Mesenteric fat pad (tissue), 1 donor: Measurements from ENCODE around the gene PPM1E. TPM values are rescaled to one million over a fixed set of nuclear protein-coding genes. Genes with fewer than 3 reads are reported as not detected.
"Not testable (repeated sequence)": the region's sequence is repeated elsewhere in the genome, so short reads cannot be mapped to it uniquely, and the experiment has no call there.

Experiments used
- DNase-seq: peaks from one replicate; pipeline ENCODE4 v3.0.0-alpha.2; 2020; ENCODE audit warnings: low spot score
- total RNA-seq: library from RNA; stranded (reverse); fragmentation: NEBNext Ultra II Directional; extraction: Animal tissue kit (Norgen Biotek cat#: 25700); gene quantifications from one replicate; pipeline ENCODE4 v1.2.1, GENCODE V29; 2021
- donor health status: DM: yes; HTN: yes; CAD: no.

The PPM1E gene
- total RNA-seq, 1 donor from 2014 or later = 0.13 TPM

DNA sequence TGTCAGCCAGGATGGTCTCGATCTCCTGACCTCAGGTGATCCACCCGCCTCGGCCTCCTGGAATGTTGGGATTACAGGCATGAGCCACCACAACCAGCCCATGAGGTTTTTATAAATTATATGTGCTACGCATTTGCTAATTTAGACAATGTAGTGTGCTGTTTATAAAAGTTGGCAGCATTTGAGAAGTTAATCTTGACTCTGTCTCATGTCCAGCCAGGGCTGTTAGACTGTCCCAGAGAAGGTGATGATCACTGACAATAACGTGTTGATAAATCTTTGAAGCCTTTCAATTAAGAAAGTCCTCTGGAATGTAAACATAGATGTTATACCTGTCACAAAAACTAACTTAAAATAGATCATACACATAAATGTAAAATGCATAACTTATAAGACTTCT, 82.0 kb downstream of the PPM1E start:
- DNase-seq = no peak

- DNase-seq = no peak
Measured at GRCh38 chr17:58840820-58841612, 85.4 kb downstream of the PPM1E start.

DNA sequence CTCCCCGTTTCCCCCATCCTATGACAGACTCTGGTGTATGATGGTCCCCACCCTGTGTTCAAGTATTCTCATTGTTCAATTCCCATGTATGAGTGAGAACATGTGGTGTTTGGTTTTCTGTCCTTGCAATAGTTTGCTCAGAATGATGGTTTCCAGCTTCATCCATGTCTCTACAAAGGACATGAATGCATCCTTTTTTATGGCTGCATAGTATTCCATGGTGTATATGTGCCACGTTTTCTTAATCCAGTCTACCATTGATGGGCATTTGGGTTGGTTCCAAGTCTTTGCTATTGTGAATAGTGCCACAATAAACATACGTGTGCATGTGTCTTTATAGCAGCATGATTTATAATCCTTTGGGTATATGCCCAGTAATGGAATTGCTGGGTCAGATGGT, 90.8 kb downstream of the PPM1E start:
- DNase-seq = not testable (repeated sequence)

GRCh38 chr17:58850106-58850505, 94.5 kb downstream of the PPM1E start:
- DNase-seq = not testable (repeated sequence)

GRCh38 chr17:58865301-58865700, 109.6 kb downstream of the PPM1E start:
- no peak for DNase-seq

DNA sequence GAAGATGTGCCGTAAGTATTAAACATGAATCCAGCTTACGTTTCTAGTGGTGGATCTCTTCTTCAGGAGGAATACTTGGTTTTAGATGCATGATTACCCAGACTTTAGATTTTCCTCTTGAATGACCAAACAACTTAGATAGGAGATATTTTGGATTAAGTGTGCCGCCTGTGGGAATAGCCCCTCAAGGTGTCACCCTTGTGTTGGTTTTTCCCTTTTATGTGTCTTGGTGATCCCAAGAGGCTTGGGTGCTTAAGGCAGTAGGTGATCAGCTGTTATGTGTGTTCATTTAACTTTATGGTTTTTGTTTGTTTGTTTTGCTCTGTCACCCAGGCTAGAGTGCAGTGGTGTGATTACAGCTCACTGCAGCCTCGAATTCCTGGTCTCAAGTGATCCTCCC, 115.1 kb downstream of the PPM1E start:
- DNase-seq = no peak

- DNase-seq = no peak
Measured at GRCh38 chr17:58873926-58874325, 118.3 kb downstream of the PPM1E start.

DNA sequence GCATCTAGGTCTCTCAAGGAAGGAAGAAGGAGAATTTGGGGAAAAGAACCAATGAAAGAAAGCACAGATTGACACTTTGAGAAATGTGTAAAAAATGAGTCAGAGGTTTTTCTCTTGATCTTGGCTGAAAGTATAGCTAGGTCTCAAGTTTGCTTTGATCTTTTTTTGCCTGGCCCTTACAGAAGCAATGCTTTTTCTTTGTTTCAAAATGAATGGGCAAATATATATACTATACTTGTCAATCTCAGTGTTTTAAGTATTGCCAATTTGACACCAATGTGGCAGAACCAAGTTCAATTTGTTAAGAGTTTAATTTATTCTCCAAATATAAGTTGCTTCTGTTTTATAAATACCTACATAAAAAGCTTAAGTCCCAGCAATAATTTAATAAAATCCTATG, 119.6 kb downstream of the PPM1E start:
- no peak for DNase-seq

- DNase-seq = no peak
Measured at GRCh38 chr17:58884161-58884560, 128.5 kb downstream of the PPM1E start.

DNA sequence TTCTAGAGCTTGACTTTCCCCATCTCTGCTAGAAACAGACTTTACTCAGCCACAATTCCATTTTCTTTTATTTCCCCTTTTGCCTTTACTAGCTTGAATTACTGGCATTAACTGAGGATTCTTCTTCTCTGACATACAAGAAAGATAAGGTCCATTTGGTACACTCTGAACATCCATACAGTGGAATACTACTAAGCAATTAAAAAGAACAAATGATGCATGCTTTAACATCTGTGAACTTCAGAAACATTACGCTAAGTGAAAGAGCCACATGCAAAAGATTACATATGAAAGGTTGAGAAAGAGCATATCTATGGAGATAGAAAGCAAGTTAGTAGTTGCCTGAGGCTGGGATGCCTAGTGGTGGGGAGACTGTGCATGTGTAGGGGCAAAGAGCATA, 130.9 kb downstream of the PPM1E start:
- no peak for DNase-seq

DNA sequence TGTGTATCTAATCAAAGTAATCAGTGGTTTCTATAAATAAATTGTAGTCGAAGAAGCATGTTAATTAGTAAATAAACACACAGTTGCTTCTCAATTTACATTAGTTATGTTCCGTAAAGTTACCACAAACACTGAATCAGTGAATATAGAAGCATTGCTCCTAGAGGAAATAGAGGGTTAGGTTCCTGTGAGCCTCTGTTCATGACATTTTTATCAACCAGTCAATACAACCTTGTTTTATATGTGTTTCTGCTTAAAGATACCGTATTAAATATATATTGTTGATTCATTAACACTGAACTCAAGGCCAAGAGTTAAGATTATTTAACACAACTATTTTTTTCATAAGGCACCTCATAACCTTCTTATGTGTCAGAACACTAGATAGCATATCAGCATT, 134.3 kb downstream of the PPM1E start:
- no peak for DNase-seq

GRCh38 chr17:58899191-58899590, 143.5 kb downstream of the PPM1E start:
- DNase-seq = no peak

- DNase-seq = no peak
Measured at GRCh38 chr17:58902322-58902721, 146.7 kb downstream of the PPM1E start.

- DNase-seq = no peak
Measured at GRCh38 chr17:58911741-58912343, 156.2 kb downstream of the PPM1E start.

DNA sequence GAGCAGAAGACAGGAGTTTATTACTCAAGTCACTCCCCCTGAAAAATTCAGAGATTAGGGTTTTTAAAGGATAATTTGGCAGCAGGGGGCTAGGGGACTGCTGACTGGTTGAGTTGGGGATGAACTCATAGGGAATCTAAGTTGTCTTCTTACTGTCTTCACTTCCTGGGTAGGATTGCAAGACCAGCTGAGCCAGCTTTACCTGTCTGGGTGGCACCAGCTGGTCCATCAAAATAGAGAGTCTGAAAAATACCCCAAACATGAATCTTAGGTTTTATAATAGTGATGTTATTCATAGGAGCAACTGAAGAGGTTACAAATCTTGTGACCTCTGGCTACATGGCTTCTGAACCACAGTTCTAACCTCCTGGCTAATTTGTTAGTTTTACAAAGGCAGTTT, 157.9 kb downstream of the PPM1E start:
- no peak for DNase-seq

GRCh38 chr17:58913971-58914769, 158.5 kb downstream of the PPM1E start:
- DNase-seq = no peak

- DNase-seq = no peak
Measured at GRCh38 chr17:58917228-58917627, 161.6 kb downstream of the PPM1E start.

- DNase-seq = no peak
Measured at GRCh38 chr17:58918072-58918471, 162.4 kb downstream of the PPM1E start.

DNA sequence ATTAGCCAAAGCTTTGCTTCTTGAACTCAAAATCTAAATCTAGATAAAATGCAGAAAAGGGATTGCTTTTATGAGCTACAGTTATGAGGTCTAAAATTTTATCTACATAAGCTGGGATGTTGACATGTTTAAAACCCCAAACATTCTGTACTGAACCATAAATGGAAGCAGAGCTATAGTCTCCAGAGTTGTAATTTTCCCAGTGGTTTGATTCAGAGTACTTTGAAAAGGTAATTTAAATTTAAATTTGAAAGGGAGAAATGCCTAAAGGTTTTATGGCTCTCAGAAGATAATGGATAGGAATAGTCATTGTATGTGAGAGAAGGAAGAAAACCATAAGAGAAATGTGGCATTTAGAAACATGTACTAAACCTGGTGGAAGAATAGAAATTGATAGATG, 163.2 kb downstream of the PPM1E start:
- no peak for DNase-seq

DNA sequence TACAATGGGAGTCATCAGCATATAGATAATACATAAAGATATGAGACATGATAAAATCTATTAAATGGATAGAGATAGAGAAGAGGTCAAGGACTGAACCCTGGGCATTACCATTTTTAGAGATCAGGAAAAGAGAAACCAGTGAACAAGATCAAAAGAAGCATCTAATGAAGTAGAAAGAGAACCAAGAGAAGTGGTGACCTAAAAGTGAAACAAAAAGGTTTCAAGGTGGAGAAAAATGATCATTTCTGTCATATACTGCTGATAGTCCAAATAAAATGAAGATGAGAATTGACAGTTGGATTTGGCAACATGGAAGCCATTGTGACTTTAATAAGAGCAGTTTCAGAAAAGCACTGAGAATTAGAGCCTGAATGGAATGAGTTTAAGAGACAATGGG, 165.1 kb downstream of the PPM1E start:
- no peak for DNase-seq

DNA sequence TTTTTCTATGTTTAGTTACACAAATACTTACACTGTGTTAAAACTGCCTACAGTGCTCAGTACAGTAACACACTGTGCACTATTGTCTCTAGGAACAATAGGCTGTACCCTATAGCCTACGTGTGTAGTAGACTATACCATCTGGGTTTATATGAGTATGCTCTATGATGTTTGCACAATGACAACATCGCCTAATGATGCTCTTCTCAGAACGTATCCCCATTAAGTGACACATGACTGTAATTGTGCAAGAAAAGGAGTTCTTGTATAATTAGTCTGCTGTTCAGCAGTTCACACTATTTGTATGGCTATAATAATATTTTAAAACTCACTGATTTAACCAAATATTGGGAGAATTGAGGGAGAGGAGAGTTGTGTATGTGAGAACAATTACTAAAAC, 177.3 kb downstream of the PPM1E start:
- no peak for DNase-seq

GRCh38 chr17:58936295-58936694, 180.6 kb downstream of the PPM1E start:
- DNase-seq = no peak
